AG09319 (cell line): ENCODE measurements around the gene IFIT2.
A peak's percentile ranks its signal among the peaks of the same experiment; 100 is the strongest.

Source experiments
- DNase-seq: peaks from one replicate; pipeline ENCODE4 v3.0.0-alpha.2; 2010; ENCODE audit warnings: low read depth; ENCODE audit errors: extremely low read depth
- TF ChIP-seq, protein P1 (sequence below): IDR thresholded peaks from 2 replicates; pipeline ENCODE4 v1.5.1; 2011; ENCODE audit warnings: low read depth, mild to moderate bottlenecking, inconsistent platforms, low read length, moderate library complexity

The IFIT2 gene

DNA sequence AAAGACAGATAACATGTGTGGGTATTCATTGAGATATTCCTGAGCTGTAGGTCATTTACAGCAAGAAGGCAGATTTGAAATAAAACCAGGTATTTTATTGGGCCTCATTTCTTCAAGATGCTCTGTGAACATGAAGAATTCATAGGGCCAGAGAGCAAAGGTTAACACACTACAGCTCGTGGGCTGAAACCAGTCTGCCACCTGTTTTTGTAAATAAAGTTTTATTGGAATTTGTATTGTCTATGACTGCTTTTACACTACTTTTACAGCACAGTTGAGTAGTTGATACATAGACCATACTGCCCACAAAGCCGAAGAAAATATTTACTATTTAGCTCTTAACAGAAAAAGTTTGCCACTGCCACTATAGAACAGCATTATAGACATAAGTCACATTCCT is 28.2 kb upstream of the IFIT2 start:
- TF ChIP-seq, protein P1, sequence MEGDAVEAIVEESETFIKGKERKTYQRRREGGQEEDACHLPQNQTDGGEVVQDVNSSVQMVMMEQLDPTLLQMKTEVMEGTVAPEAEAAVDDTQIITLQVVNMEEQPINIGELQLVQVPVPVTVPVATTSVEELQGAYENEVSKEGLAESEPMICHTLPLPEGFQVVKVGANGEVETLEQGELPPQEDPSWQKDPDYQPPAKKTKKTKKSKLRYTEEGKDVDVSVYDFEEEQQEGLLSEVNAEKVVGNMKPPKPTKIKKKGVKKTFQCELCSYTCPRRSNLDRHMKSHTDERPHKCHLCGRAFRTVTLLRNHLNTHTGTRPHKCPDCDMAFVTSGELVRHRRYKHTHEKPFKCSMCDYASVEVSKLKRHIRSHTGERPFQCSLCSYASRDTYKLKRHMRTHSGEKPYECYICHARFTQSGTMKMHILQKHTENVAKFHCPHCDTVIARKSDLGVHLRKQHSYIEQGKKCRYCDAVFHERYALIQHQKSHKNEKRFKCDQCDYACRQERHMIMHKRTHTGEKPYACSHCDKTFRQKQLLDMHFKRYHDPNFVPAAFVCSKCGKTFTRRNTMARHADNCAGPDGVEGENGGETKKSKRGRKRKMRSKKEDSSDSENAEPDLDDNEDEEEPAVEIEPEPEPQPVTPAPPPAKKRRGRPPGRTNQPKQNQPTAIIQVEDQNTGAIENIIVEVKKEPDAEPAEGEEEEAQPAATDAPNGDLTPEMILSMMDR: no peak
- DNase-seq: no peak

DNA sequence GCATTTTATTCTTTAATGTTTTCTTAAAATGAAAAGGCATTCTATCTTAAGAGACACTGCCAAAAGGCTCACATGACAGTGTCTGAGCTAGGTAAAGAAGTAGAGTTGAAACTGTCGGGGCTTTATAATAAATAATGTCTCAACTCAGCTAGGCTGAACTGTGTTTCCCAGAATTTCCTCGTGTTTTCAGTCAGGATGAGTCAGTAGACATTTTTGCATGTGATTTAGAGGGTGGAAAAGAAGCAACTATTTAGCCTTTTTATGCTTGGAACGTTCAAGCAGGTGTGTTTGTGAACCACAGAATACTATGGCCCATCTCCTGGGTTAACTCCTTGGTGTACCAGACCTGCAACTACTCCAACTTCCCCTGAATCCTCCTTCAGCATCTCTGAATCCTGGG is 26.9 kb upstream of the IFIT2 start:
- TF ChIP-seq, protein P1: no peak
- no peak for DNase-seq

DNA sequence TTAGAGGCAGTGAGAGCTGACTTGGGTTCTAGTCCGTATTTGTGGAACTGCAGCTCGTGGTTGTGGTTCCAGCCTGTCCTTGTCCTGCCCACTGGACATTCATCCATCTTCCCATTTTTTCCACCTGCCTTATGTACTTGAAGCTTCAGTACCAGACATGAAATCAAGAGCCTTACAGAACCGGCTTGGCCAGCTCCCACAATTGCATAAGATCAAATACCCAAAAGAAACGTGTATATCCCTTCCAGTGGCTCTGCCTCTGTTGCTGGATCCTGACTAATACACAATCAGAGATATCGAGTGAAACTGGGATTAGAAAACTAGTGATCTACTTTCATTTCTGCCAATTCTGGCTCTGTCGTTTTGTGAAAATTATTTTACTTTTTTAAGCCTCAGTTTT is 26.5 kb upstream of the IFIT2 start:
- no peak for DNase-seq
- TF ChIP-seq, protein P1: no peak

DNA sequence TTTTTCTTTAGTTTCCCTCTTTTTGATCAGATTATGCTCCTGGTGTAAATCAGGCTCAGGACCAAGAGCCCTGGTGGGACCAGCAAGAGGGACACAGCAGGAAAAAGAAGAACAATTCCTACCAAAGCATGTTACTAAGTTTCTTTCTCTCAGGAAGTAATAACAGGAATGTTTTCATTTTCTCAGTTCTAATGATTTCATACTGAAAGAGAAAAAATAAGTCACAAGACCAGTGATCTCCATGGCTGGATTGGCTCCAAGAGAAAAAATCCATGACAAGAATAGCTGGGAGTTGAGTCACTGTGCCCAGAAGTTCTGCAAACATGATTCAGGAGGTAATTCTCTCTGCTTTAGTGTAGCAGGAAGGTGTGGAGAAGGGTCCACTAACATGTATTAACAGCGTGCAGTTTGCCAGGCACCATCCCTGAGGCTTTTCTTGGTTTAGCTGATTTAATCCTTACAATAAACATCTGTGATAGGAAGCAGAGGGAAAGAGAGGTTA is 23.8 kb upstream of the IFIT2 start:
- TF ChIP-seq, protein P1: no peak
- DNase-seq: peak; percentile 76

DNA sequence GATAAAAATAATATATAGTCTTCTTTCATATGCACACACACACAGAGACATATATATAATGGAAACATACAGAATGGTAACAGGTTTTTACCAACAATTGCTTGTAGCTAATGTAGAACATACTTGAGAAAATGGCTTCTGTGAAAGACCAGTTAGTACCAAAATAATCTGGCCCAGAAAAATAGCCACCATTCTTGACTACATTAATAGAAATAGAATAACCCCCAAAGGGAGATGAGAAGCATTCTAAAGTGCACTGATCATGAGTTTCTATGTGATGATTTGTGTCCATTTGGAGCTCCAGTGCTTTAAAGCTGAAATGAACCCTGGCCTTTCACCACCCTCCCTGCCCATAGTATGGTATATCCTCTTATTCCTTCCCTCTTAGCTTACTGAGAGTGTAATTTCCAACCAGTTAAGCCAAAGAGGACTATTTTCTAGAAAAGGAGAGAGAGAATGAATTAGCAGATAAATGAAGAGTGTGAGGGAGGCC is 22.9 kb upstream of the IFIT2 start:
- no peak for DNase-seq
- TF ChIP-seq, protein P1: no peak

DNA sequence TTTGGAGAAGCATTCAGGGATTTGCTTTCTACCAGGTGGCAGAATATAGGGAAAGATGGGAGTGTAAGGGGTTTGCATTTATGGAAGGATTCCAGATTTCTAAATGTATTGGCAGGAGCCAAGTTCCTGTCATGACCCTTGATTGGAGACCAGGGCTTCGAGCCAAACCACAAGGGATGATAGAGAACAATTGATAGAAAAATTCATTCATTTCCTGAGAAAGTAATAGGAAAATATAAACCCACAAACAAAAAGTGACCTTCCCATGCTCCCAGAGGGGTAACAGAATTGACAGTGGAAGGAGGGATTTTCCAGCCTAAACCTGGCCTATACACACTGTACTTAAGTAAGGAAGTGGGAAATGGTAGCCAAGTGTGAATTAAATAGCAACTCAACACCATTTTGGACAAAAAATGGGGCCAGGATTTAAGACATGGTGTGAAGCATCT is 22.4 kb upstream of the IFIT2 start:
- no peak for DNase-seq
- TF ChIP-seq, protein P1: no peak

DNA sequence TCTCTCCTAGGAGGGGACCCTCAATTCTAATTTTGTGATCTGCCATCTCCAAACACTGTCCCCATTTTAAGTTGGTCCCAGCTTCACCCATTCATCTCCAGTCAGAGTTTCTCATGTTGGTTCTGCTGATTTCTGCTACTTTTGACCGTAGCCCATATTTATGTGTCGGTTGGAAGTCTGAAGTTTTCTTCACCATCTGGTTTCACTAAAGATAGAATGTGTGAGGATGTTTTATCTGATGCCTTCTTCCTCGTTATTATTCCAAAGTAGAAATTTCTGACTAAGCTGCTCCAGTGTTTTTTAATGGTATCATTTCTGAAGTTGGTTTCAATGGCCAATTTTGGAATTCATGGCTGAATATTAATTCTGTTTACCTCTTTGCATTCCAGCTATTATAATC is 21.3 kb upstream of the IFIT2 start:
- TF ChIP-seq, protein P1: no peak
- DNase-seq: no peak
